Muscle of back (tissue), 11 donors: ENCODE measurements around the gene CLTCL1. TPM values are rescaled to one million over a fixed set of nuclear protein-coding genes. Genes with fewer than 3 reads are reported as not detected.
"Not testable (repeated sequence)": the region's sequence is repeated elsewhere in the genome, so short reads cannot be mapped to it uniquely, and the experiment has no call there.

ENCODE experiments used
- DNase-seq, 3 donors: peaks; one replicate each; pipeline versions ENCODE4 v3.0.0 to v3.0.0-alpha.2; 2013
- polyA plus RNA-seq, 10 donors: library from polyadenylated mRNA; unstranded; fragments of 120-200 nt; gene quantifications; one replicate each; pipeline ENCODE4 v1.2.1, GENCODE V29; 2013; ENCODE audit not compliant: insufficient read length in 10 of 10

Gene CLTCL1
- polyA plus RNA-seq, 10 donors, result 11.6 to 27.6 (median 18.6) TPM

DNA sequence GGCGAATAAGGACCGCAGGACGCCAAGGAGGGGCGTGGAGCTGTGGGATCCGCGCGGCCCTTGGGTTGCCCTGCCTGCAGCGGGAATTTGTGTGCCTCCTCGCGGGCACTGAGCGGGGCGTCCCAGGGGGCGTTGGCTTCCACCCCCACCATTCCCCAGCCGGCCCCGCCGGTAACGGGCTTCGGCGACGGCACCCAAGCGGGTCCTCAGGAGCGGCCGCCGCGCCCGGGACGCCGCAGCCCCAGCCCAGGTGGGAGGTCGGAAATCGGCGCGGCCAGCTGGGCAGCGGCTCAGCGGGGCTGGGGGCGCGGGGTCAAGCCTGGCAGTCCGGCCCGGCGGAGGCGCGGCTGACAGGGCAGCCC lies 320 bp downstream of the CLTCL1 start:
- peak in 1 of 3 donors; percentile 60 for DNase-seq

DNA sequence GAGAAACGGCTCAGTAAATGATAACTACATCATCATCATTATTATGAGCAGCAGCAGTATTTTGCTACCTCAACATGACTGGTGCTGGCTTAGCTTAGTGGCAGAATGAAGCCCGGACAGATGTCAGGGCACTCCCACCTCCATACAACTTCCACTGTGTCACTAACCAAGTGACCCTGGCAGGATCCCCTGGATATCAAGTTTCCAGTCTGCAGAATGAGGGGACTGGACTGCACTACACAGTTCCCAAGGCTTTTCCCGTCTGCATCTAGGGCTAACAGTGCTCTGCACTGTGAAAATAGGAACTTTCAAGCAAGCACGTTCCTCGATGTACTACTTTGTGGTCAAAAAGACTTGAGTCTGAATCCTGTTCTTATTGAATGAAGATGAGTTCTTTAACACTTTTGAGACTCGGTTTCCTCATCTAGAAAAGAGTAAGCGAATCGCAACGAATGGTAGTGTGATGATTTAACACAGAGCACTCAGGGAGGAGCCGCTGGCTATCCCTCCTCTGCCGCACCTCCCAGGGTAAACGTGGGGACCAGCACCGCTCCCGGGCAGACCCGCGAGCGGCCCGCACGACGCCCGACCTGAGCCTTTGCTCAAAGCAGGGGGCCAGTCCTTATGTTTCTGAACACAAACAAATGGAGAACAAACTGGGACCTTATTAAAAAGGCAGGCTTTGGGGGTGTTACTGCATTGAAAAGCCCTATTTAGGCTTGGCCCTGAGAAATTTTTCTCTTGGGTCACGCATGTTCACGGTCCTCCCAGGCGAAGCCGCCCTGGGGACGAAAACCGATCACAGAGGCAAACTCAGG lies 910 bp downstream of the CLTCL1 start:
- no peak for DNase-seq

GRCh38 chr22:19289475-19290161 lies 1.9 kb downstream of the CLTCL1 start:
- no peak for DNase-seq

DNA sequence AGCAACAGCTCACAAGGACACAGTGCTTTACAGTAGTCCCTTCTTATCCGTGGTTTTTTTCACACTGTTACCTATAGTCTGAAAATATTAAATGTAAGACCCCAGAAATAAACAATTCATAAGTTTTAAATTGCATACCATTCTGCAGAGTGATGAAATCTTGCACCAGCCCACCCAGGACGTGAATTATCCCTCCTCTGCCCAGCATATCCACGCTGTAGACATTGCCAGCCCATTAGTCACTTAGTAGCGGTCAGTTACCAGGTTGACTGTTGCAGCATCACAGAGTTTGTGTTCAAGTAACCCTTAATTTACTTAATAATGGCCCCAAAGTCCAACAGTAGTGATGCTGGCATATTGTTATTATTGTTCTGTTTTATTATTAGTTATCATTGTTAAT lies 3.6 kb downstream of the CLTCL1 start:
- DNase-seq, result no peak

GRCh38 chr22:19287076-19287707 lies 4.3 kb downstream of the CLTCL1 start:
- DNase-seq, result peak; percentile 52 to 76 (median 57)

GRCh38 chr22:19285831-19286230 lies 5.7 kb downstream of the CLTCL1 start:
- no peak for DNase-seq

GRCh38 chr22:19279143-19279542 lies 12.4 kb downstream of the CLTCL1 start:
- not testable (repeated sequence) for DNase-seq

GRCh38 chr22:19277785-19278184 lies 13.7 kb downstream of the CLTCL1 start:
- no peak for DNase-seq

DNA sequence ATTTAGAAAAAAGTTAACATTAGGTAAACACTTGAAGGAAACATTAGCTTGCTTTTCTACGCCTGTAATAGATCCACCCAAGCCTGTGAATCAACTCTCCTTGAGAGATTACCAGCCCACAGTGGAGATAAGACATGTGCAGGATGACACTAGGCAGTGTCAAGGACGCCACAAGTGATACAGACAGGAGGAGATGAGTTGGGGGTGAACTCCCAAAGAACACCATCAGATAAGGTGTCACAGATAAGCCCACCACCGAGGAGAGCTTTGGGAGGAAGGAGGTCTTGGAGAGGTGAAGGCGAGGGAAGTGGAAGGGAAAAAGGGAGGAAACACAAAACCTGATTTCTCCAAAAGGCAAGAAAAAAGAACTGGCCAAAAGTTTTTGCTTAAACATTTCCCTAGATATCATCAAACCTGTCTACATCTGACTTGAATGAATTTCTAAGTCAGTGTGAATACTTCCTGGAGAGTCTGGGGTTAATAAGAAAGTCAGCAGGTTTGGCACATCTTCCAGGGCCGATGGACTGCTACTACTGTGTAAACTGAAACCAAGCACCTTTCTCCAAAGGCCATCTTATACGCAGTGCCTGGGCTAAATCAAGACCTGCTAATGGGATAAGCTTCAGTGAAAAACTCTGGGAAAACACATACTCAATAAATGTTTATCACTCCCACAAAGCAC lies 15.5 kb downstream of the CLTCL1 start:
- no peak for DNase-seq

DNA sequence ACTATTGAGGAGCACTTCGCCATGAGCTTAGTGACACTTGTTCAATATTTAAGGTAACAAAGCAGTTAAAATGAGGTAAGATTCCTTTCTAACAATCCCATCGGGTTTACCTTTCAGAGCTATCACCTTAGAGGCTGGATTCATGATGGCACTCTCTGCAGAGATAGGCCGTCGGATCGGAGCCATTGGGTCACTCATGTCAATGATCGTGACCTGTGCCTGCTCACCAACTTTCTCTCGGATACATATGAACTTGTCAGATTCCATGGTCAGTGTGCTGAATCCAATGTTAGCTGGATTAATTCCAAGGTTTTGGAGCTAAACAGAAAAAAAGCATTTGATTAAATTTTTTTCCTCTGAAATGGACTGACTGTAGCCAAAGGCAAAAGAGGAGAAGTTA lies 16.0 kb downstream of the CLTCL1 start:
- no peak for DNase-seq

GRCh38 chr22:19275104-19275503 lies 16.4 kb downstream of the CLTCL1 start:
- DNase-seq, result no peak

DNA sequence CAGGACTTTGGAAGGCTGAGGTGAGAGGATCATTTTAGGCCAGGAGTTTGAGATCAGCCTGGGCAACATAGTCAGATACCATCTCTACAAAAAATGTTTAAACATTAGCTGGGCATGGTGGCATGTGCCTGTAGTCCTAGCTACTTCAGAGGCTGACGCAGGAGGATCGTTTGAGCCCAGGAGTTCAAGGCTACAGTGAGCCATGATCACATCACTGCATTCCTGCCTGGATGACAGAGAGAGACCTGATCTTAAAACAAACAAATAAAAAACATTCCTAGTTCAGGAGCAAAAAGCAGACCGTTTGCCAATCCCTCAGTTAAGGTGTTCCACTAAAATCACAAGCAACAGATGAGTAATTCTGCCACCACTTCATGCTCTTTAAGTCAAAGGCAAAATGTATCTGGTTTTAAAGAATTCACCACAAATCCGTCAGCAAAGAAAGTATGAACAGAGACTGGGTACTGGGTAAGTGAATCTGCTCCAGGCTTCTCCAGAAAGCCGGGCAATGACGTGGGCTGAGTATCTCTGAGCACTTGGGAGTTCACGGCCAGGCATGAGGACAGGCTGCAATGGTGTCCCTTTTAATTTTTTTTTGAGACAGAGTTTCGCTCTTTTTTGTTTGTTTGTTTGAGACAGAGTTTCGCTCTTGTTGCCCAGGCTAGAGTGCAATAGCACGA lies 19.5 kb downstream of the CLTCL1 start:
- DNase-seq, result no peak

DNA sequence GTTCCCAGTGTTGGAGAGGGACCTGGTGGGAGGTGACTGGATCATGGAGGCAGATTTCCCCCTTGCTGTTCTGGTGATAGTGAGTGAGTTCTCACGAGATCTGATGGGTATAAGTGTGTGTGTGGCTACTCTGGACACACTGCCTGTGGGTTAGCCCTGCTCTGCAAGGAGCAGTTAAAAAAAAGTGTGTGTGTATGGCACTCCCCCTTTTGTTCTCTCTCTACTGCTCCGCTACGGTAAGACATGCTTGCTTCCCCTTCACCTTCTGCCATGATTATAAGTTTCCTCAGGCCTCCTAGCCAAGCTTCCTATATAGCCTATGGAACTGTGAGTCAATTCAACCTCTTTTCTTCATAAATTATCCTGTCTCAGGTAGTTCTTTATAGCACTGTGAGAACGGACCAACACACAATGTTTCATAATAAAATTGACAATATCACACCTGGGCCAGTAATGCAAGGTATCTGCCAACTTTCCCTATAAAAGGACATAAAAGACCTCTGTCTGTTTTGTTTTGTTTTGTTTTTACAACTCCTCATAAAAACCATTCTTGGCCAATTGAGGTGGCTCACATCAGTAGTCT lies 20.2 kb downstream of the CLTCL1 start:
- no peak for DNase-seq

DNA sequence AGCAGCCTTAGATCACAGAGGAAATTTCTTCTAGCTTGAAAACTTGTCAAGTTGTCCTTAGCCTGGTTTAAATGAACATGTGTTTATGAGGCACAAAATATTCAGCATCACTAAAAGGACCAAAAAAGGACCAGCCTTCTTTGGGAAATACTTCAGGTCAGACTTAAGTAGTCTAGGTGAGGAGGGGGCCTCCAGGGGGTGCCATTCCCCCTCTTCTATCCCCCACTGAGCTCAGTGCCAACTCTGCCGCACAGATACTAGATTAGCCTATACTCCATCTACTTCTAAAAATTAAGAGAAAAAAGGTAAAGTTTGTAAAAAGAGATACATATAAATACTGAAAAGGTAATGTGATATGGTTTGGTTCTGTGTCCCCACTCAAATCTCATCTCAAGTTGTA lies 20.6 kb downstream of the CLTCL1 start:
- no peak for DNase-seq

- DNase-seq, result no peak
Observed at GRCh38 chr22:19266547-19267086, 24.9 kb downstream of the CLTCL1 start.

- DNase-seq, result no peak
Observed at GRCh38 chr22:19265779-19266178, 25.7 kb downstream of the CLTCL1 start.

DNA sequence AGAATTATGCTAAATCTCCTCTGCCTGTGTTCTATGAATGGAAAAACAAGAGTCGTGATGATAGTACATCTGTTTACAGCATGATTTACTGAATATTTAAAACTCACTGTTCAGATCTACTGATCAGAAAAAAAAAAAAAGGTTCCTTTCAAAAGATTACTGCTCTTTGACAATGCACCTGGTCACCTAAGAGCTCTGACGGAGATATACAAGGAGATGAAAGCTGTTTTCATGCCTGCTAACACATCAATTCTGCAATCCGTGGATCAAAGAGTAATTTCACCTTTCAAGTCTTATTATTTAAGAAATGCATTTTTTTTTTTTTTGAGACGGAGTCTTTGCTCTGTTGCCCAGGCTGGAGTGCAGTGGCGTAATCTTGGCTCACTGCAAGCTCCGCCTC lies 30.7 kb downstream of the CLTCL1 start:
- DNase-seq, result no peak

GRCh38 chr22:19260194-19260593 lies 31.3 kb downstream of the CLTCL1 start:
- DNase-seq, result no peak

GRCh38 chr22:19258968-19259288 lies 32.6 kb downstream of the CLTCL1 start:
- DNase-seq, result not testable (repeated sequence)

DNA sequence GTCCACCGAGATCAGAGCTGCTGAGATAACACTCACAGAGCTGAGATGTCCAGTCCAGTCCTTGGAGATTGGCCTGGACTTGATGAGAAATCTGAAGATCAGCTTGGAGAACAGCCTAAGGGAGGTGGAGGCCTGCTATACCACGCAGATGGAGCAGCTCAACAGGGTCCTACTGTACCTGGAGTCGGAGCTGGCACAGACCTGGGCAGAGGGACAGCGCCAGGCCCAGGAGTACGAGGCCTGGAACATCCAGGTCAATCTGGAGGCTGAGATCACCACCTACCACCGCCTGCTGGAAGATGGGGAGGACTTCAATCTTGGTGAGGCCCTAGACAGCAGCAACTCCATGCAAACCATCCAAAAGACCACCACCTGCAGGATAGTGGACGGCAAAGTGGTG lies 33.1 kb downstream of the CLTCL1 start:
- DNase-seq, result no peak

GRCh38 chr22:19256362-19256761 lies 35.2 kb downstream of the CLTCL1 start:
- not testable (repeated sequence) for DNase-seq
